ENCODE results near the gene TMEM185A. TPM values are rescaled to one million over a fixed set of nuclear protein-coding genes. Genes with fewer than 3 reads are reported as not detected.

Gene TMEM185A
- total RNA-seq, 4 donors from 2014 or later = 18.5 to 28.8 (median 22.1) TPM

- H3K4me3 ChIP-seq (ENCODE audit: low read depth, poor library complexity, severe bottlenecking) = no peak overlapping the region
- DNase-seq (ENCODE audit: low spot score in 2 of 2) = no peak
- intact Hi-C loops (cut with DNase I; ENCODE audit: low total_unique reads) = no loop called here
- TF ChIP-seq POLR2A (IDR thresholded peaks at IDR 0.05) = no peak
- TF ChIP-seq CTCF (IDR thresholded peaks at IDR 0.05) = no peak
- WGBS, 2 donors = 83 to 90% methylated on average over 5 of the region's 5 CpGs
Measured at GRCh38 chrX:149650162-149650561, 18.6 kb upstream of the TMEM185A start.

DNA sequence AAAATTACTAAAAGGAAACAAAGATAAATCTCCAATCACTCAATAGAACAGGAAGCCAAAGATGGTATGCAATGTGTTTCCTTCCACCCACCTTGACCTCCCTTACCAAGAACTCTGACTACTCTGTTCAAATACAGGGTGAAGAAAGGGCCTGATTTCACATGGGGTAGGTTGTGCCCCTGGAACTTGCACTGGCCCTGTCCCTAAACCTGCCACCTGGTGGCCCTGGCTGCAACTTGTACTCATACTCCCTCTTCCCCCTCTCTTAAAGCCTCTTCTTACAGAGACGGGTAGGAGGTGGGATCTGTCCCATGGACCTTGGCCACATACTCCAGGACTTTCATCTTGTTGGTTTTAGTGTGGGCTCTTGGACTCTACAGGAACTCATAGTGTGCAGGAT, 17.3 kb upstream of the TMEM185A start:
- TF ChIP-seq CTCF (IDR thresholded peaks at IDR 0.05) (no peak), POLR2A (IDR thresholded peaks at IDR 0.05) (no peak)
- intact Hi-C loops (cut with DNase I; ENCODE audit: low total_unique reads) = no loop called here
- H3K4me3 ChIP-seq (ENCODE audit: low read depth, poor library complexity, severe bottlenecking) = no peak overlapping the region
- 33 to 67% methylated on average over 1 of the region's 1 CpG for WGBS, 2 donors
- no peak for DNase-seq (ENCODE audit: low spot score in 2 of 2)

DNA sequence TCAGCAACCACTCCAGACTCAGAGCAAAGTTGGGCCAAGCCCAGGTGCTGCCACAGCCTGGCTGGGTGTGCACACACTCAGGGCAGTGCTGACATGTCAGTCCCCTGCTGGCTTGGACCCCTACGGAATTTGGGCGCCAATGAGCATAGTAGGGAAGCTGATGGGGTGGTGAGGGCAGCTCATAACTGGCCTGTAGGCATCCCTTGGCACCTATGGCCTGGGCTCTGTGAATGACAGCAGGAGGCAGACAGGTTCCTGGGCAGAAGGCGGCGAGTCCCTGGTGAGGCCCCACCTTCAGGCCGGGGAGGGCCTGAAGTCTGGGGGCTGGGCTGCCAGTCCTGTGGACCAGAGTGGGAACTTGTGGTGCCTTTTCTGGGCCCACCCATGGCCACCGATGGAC, 15.9 kb upstream of the TMEM185A start:
- intact Hi-C loops (cut with DNase I; ENCODE audit: low total_unique reads) = no loop called here
- no peak for DNase-seq (ENCODE audit: low spot score in 2 of 2)
- 65% methylated on average over 6 of the region's 6 CpGs; no CpG with 5 or more reads in 1 of the 2 donors for WGBS, 2 donors
- TF ChIP-seq POLR2A (IDR thresholded peaks at IDR 0.05) (no peak), CTCF (IDR thresholded peaks at IDR 0.05) (no peak)
- no peak overlapping the region for H3K4me3 ChIP-seq (ENCODE audit: low read depth, poor library complexity, severe bottlenecking)

GRCh38 chrX:149643496-149643895, 11.9 kb upstream of the TMEM185A start:
- 58 to 76% methylated on average over 4 of the region's 4 CpGs for WGBS, 2 donors
- intact Hi-C loops (cut with DNase I; ENCODE audit: low total_unique reads) = no loop called here
- no peak for TF ChIP-seq POLR2A (IDR thresholded peaks at IDR 0.05)
- TF ChIP-seq CTCF (IDR thresholded peaks at IDR 0.05) = no peak
- no peak overlapping the region for H3K4me3 ChIP-seq (ENCODE audit: low read depth, poor library complexity, severe bottlenecking)
- no peak for DNase-seq (ENCODE audit: low spot score in 2 of 2)

GRCh38 chrX:149641835-149642234, 10.2 kb upstream of the TMEM185A start:
- intact Hi-C loops (cut with DNase I; ENCODE audit: low total_unique reads) = no loop called here
- TF ChIP-seq POLR2A (IDR thresholded peaks at IDR 0.05) (no peak), CTCF (IDR thresholded peaks at IDR 0.05) (no peak)
- WGBS, 2 donors = 17 to 57% methylated on average over 2 of the region's 2 CpGs
- no peak for DNase-seq (ENCODE audit: low spot score in 2 of 2)
- H3K4me3 ChIP-seq (ENCODE audit: low read depth, poor library complexity, severe bottlenecking) = no peak overlapping the region

GRCh38 chrX:149641432-149641831, 9.8 kb upstream of the TMEM185A start:
- intact Hi-C loops (cut with DNase I; ENCODE audit: low total_unique reads) = no loop called here
- no peak for TF ChIP-seq CTCF (IDR thresholded peaks at IDR 0.05)
- TF ChIP-seq POLR2A (IDR thresholded peaks at IDR 0.05) = no peak
- 32 to 46% methylated on average over 3 of the region's 3 CpGs for WGBS, 2 donors
- no peak overlapping the region for H3K4me3 ChIP-seq (ENCODE audit: low read depth, poor library complexity, severe bottlenecking)
- DNase-seq (ENCODE audit: low spot score in 2 of 2) = no peak
